Measurements from ENCODE around the gene TRIM73.
"Not testable (repeated sequence)": the region's sequence is repeated elsewhere in the genome, so short reads cannot be mapped to it uniquely, and the experiment has no call there.

The TRIM73 gene

GRCh38 chr7:75415829-75416373, 20.5 kb downstream of the TRIM73 start:
- not testable (repeated sequence) for DNase-seq (ENCODE audit: low spot score)

DNA sequence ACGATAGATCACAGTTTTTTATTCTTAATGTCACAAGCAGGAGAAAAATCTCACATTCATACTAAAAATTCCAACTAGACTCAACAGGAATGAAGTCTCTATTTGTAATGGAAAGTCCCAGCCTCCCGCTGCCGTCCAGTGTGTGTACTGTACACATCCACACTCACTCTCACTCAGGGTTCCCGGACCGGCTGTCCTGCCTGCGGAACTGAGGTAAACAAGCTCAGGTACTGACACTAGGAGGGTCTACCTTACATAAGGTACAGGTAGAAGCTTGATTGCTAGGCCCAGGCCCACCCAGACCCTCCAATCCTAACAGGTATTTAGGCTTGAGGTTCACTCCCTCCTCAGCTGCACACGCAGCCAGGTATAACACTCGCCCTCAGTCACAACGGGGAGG, 21.4 kb downstream of the TRIM73 start:
- not testable (repeated sequence) for DNase-seq (ENCODE audit: low spot score)

GRCh38 chr7:75418292-75418858, 22.9 kb downstream of the TRIM73 start:
- DNase-seq (ENCODE audit: low spot score): not testable (repeated sequence)

DNA sequence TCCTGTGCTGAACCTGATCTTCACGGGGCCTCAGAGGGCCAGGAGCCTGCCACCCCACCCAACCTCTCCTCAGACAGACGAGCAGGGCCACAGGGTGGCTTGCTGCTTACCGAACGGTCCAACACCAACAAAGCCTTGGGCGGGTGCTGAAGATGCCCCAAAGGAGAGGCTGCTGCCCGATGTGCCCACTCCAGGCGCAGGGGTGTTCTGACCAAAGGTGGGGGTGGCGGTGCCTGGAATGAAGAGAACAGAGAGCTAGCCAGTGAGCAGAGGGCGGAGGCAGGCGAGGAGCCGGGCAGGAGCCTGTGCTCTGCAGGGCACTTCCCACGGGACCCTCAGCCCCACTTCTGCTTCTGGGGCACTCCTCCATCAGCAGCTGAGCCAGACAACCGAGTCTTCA, 23.8 kb downstream of the TRIM73 start:
- DNase-seq (ENCODE audit: low spot score): not testable (repeated sequence)

- DNase-seq (ENCODE audit: low spot score): not testable (repeated sequence)
Observed at GRCh38 chr7:75419693-75420092, 24.3 kb downstream of the TRIM73 start.

DNA sequence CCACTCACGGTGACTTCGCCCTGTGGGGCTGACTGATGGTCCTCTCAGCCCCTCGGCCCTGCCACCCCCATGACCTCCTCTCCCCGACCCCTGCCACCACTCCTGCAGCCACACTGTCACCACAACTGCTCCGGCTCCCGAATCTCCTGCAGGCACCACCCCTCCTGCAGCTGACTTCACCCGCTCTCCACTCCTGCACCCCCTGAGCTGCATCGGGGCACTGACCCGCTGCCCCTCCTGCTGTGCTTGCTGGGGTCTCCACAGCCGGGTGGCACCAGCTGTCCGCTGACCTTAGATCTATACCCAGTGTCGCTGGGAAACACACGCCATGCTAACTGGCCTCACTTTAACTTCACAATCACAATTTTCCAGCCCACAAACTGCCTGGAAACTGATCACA, 24.7 kb downstream of the TRIM73 start:
- DNase-seq (ENCODE audit: low spot score): not testable (repeated sequence)

DNA sequence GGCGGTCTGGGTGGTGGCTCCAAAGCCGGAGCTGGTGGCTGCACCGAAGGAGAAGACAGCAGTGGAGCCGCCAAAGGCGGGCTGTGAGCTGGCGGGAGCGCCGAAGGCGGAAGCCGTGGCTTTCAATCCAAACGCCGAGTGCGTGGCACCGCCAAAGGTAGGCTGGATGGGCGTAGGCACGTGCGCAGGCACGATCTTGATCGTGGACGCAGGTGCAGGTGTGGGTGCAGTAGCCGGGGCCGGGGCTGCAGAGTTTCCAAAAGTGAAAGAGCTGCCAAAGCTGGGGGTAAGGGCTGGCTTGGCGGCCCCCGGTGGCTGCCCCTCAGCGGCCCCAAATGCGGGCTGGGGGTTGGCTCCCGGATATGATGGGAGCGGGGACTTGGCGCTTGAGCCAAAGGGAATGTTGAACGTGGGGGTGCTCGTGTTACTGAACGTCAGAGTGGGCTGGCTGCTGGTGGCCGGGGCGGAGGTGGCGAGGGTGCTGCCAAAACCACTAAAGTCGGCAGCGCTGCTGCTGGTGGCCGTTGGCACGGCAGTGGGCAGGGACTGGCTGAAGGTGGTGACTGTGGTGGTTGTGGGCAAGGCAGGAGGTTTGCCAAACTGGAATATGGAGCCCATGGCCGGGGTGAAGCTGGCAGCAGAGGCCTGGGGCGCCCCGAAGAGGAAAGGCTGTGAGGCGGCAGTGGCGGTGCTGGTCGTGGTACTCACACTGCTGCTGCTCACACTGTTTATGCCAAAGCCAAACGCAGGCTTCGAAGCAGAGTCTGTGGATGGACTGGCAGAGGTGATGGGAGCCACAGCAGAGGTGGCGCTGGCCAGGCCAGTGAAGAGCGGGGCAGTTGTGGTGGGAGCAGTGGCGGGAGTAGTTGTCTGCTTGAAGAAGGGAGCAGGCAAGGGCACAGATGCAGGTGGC, 26.6 kb downstream of the TRIM73 start:
- not testable (repeated sequence) for DNase-seq (ENCODE audit: low spot score)

- DNase-seq (ENCODE audit: low spot score): not testable (repeated sequence)
Observed at GRCh38 chr7:75423481-75423880, 28.1 kb downstream of the TRIM73 start.

DNA sequence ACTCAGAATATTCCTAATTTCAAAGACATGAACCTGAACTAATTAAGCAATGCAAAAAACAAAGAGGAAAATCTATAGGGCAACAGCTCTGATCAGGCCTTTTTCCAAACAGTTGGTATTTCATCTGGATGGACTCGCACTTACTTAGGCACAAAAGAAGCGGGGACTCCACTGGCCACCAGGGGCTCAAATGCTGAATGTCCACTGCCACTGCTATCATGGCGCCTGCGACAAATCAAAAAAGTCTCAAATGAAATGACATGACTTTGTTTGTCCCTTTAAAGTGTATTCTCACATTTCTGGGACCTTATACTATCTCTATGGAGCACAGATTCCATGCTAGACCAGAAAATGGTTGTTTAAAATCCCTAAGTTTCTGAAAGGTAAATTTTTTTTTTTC, 43.6 kb downstream of the TRIM73 start:
- not testable (repeated sequence) for DNase-seq (ENCODE audit: low spot score)

DNA sequence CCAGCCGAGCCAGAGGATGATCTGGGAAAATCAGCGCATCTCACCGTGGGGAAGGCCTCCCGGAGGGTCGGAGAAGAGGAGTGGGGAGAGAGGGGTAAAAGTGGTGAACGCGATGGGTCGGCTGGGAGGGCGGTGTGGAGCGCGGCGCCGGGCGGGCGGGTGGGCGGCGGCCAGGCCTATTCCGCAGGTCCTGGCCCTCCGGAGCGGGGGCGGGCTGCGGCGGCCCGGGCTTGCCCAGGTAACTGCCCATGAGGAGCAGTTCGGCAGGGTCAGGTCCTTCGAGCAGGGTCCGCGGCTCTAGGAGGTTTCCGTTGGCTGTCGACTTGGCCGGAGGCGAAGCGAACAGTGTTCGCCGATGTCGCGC, 46.7 kb downstream of the TRIM73 start:
- not testable (repeated sequence) for DNase-seq (ENCODE audit: low spot score)

DNA sequence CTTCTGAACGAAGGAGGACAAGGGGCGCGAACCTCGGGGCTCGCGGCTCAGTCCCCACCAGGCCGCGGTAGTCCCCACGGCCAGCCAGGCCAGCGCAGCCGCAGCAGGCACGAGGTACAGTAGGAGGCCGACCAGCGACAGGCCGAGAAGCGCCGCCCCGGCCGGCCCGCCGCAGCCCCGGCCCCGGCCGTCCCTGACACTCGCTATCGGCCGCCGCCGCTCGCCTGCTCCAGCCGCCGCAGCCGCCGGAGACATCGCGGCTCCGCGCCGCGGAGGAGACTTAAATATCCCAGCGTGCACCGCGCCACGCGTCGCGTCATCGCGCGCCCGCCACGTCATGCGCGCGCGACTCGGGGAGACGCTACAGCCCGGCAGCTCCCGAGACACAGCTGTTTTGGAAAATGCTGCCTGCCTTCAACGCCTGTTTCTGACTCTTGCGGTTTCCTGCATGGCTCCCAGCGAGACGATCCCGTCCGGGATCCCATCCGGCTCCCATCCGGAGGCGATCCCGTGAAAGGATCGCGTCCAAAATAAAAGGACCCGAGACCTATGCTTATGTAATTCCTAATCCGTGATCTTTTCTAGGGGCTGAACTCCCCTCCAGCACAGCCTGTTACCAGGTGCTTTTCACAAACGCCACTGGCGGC, 47.2 kb downstream of the TRIM73 start:
- DNase-seq (ENCODE audit: low spot score): not testable (repeated sequence)

DNA sequence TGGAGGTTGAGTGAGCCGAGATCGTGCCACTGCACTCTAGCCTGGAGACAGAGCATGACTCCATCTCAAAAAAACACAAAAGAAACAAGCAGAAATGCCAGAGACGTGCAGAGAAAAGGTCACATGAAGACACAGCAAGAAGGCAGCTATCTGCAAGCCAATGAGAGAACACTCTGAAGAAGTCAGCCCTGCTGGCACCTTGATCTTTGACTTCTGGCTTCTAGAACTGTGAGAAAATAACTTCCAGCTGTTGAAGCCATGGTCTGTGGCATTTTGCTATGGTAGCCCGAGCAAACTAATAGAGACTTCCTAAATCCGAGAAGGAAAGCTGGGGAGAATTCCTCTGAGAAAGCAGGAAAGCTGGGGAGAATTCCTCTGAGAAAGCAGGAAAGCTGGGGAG, 54.5 kb downstream of the TRIM73 start:
- not testable (repeated sequence) for DNase-seq (ENCODE audit: low spot score)

GRCh38 chr7:75452494-75452955, 57.1 kb downstream of the TRIM73 start:
- not testable (repeated sequence) for DNase-seq (ENCODE audit: low spot score)

Measured in left forelimb (tissue), 1 donor.